H9 (cell line): ENCODE measurements around the gene STH. TPM values are rescaled to one million over a fixed set of nuclear protein-coding genes. Genes with fewer than 3 reads are reported as not detected.

ENCODE experiments used
- DNase-seq: peaks from one replicate; pipeline ENCODE4 v3.0.0-alpha.2; 2017
- H2AFZ ChIP-seq: one replicate; pipeline ENCODE4 v1.6.1; 2013; ENCODE audit warnings: mild to moderate bottlenecking, low read length, control low read depth, moderate library complexity
- H2AK5ac ChIP-seq: 2 replicates; pipeline ENCODE4 v1.6.1; 2013; ENCODE audit warnings: low read length, control low read depth, mixed read lengths; ENCODE audit not compliant: insufficient read length
- H2BK120ac ChIP-seq: one replicate; pipeline ENCODE4 v1.6.1; 2013; ENCODE audit warnings: low read depth, mild to moderate bottlenecking, low read length, control low read depth, inconsistent platforms; ENCODE audit not compliant: poor library complexity, severe bottlenecking
- H2BK12ac ChIP-seq: 2 replicates; pipeline ENCODE4 v1.6.1; 2013; ENCODE audit warnings: low read length, control low read depth, mixed read lengths, low read depth; ENCODE audit not compliant: insufficient read length
- H2BK15ac ChIP-seq: 2 replicates; pipeline ENCODE4 v1.6.1; 2013; ENCODE audit warnings: low read depth, low read length, control low read depth
- H2BK20ac ChIP-seq: one replicate; pipeline ENCODE4 v1.6.1; 2013; ENCODE audit warnings: low read depth, mild to moderate bottlenecking, low read length, control low read depth, inconsistent platforms; ENCODE audit not compliant: poor library complexity, severe bottlenecking
- H2BK5ac ChIP-seq: 2 replicates; pipeline ENCODE4 v1.6.1; 2013; ENCODE audit warnings: low read length, control low read depth, mixed read lengths; ENCODE audit not compliant: insufficient read length
- H3K14ac ChIP-seq: 2 replicates; pipeline ENCODE4 v1.6.1; 2013; ENCODE audit warnings: low read length, control low read depth; ENCODE audit not compliant: insufficient read depth
- H3K18ac ChIP-seq: 2 replicates; pipeline ENCODE4 v1.6.1; 2013; ENCODE audit warnings: low read depth, mild to moderate bottlenecking, mixed read lengths, low read length, control low read depth; ENCODE audit not compliant: insufficient read length
- H3K23ac ChIP-seq: 2 replicates; pipeline ENCODE4 v1.6.1; 2013; ENCODE audit warnings: low read length, control low read depth, mixed read lengths, low read depth; ENCODE audit not compliant: insufficient read length
- H3K23me2 ChIP-seq: 2 replicates; pipeline ENCODE4 v1.6.1; 2013; ENCODE audit warnings: low read depth, mild to moderate bottlenecking, mixed read lengths, low read length, control low read depth; ENCODE audit not compliant: insufficient read length, poor library complexity, severe bottlenecking
- H3K27ac ChIP-seq: 2 replicates; pipeline ENCODE4 v1.5.1; 2013; ENCODE audit warnings: low read length, control low read depth, mixed read lengths, low read depth; ENCODE audit not compliant: insufficient read length
- H3K27me3 ChIP-seq: 2 replicates; pipeline ENCODE4 v1.6.1; 2013; ENCODE audit warnings: low read length, control low read depth, inconsistent platforms; ENCODE audit not compliant: insufficient read depth
- H3K4ac ChIP-seq: 2 replicates; pipeline ENCODE4 v1.6.1; 2013; ENCODE audit warnings: low read depth, mild to moderate bottlenecking, control low read depth, inconsistent platforms, low read length, moderate library complexity
- H3K4me1 ChIP-seq: 2 replicates; pipeline ENCODE4 v1.6.1; 2013; ENCODE audit warnings: low read length, control low read depth, inconsistent platforms; ENCODE audit not compliant: insufficient read depth
- H3K4me2 ChIP-seq: 2 replicates; pipeline ENCODE4 v1.6.1; 2013; ENCODE audit warnings: low read length, control low read depth, mixed read lengths; ENCODE audit not compliant: insufficient read length, insufficient read depth
- H3K56ac ChIP-seq: 2 replicates; pipeline ENCODE4 v1.6.1; 2013; ENCODE audit warnings: low read depth, mild to moderate bottlenecking, mixed read lengths, low read length, control low read depth; ENCODE audit not compliant: insufficient read length
- H3K79me1 ChIP-seq: 2 replicates; pipeline ENCODE4 v1.6.1; 2013; ENCODE audit warnings: low read depth, mild to moderate bottlenecking, moderate library complexity, low read length, control low read depth, inconsistent platforms; ENCODE audit not compliant: insufficient read depth, poor library complexity, severe bottlenecking
- H3K79me2 ChIP-seq: 2 replicates; pipeline ENCODE4 v1.6.1; 2013; ENCODE audit warnings: low read length, control low read depth, inconsistent platforms; ENCODE audit not compliant: insufficient read depth
- H3K9ac ChIP-seq: 2 replicates; pipeline ENCODE4 v1.6.1; 2013; ENCODE audit warnings: low read length, control low read depth, mixed read lengths; ENCODE audit not compliant: insufficient read length; ENCODE audit errors: extremely low read depth
- H3K9me3 ChIP-seq: one replicate; pipeline ENCODE4 v1.6.1; 2013; ENCODE audit warnings: low read depth, low read length, inconsistent platforms; ENCODE audit not compliant: control insufficient read depth
- H3T11ph ChIP-seq: one replicate; pipeline ENCODE4 v1.6.1; 2013; ENCODE audit warnings: mild to moderate bottlenecking, low read length, control low read depth, inconsistent platforms
- H4K20me1 ChIP-seq: one replicate; pipeline ENCODE4 v1.6.1; 2013; ENCODE audit not compliant: control insufficient read depth, insufficient read length, insufficient read depth
- H4K5ac ChIP-seq: 2 replicates; pipeline ENCODE4 v1.6.1; 2013; ENCODE audit warnings: low read depth, mild to moderate bottlenecking, mixed read lengths, low read length, control low read depth; ENCODE audit not compliant: insufficient read length
- H4K8ac ChIP-seq: replicated peaks from 2 replicates; pipeline ENCODE4 v1.6.1; 2013; ENCODE audit warnings: low read length, control low read depth, mixed read lengths, low read depth; ENCODE audit not compliant: insufficient read length
- H4K91ac ChIP-seq: 2 replicates; pipeline ENCODE4 v1.6.1; 2013; ENCODE audit warnings: low read depth, mild to moderate bottlenecking, moderate library complexity, mixed read lengths, low read length, control low read depth; ENCODE audit not compliant: insufficient read length
- H3K27ac Mint-ChIP-seq, 3 experiments: 2 replicates in 2 of 3; 3 replicates in 1 of 3; pipeline ENCODE4 v1.8.0; 2020 to 2021; ENCODE audit warnings: mixed read lengths in 3 of 3, mild to moderate bottlenecking in 1 of 3, moderate library complexity in 1 of 3
- H3K27me3 Mint-ChIP-seq: 2 replicates; pipeline ENCODE4 v1.8.0; 2021; ENCODE audit warnings: low read depth, mild to moderate bottlenecking, moderate library complexity, mixed read lengths
- H3K36me3 Mint-ChIP-seq, 3 experiments: 2 replicates in 2 of 3; 3 replicates in 1 of 3; pipeline ENCODE4 v1.8.0; 2020 to 2021; ENCODE audit warnings: low read depth in 3 of 3, mixed read lengths in 3 of 3; ENCODE audit not compliant: insufficient read depth in 1 of 3
- H3K4me1 Mint-ChIP-seq, 2 experiments: 2 replicates each; pipeline ENCODE4 v1.8.0; 2020; ENCODE audit warnings: mixed read lengths in 2 of 2
- H3K4me3 Mint-ChIP-seq, 2 experiments: 2 replicates in 1 of 2; 3 replicates in 1 of 2; pipeline ENCODE4 v1.8.0; 2020 to 2021; ENCODE audit warnings: mild to moderate bottlenecking in 2 of 2, mixed read lengths in 2 of 2, moderate library complexity in 1 of 2
- H3K9me3 Mint-ChIP-seq, 2 experiments: 2 replicates in 1 of 2; 3 replicates in 1 of 2; pipeline ENCODE4 v1.8.0; 2020; ENCODE audit warnings: mild to moderate bottlenecking in 2 of 2, mixed read lengths in 2 of 2, moderate library complexity in 1 of 2
- CTCF ChIP-seq: fragments of 200-600 bp; sonication (generic); conservative IDR thresholded peaks from 3 replicates; pipeline ENCODE4 v1.8.0; 2021; ENCODE audit warnings: antibody characterized with exemption, mild to moderate bottlenecking
- WGBS: extraction: QIAGEN DNeasy Blood & Tissue Kit; methylation state at CpG from one replicate; pipeline ENCODE4 v1.1.7; 2013; ENCODE audit warnings: missing lambda C conversion rate, low lambda C conversion rate, mixed read lengths; ENCODE audit not compliant: insufficient read length; ENCODE audit errors: extremely low coverage; 5-methylcytosine and 5-hydroxymethylcytosine counted together
- total RNA-seq: library from RNA; stranded (reverse); gene quantifications from 2 replicates; pipeline ENCODE4 v1.2.1, GENCODE V29; 2021

STH gene
- total RNA-seq, 1 experiment from 2014 or later: not detected

GRCh38 chr17:46038937-46039336 lies 39.9 kb downstream of the STH start:
- no peak overlapping the region for H4K8ac ChIP-seq
- no peaks in the 10 kb centered on the region for H3K27me3 ChIP-seq
- no peak overlapping the region for H2BK120ac ChIP-seq
- no peak overlapping the region for H3K56ac ChIP-seq
- Mint-ChIP-seq H3K27ac (no peak overlapping the region), H3K27me3 (peaks cover 2% of the 10 kb centered on the region; the same call in 1 of the 2 replicates), H3K9me3 (no peaks in the 10 kb centered on the region), H3K36me3 (peaks cover 41 to 93% (median 91%) of the 10 kb centered on the region in 3 experiments), H3K4me3 (no peak overlapping the region), H3K4me1 (peaks cover under 1% of the 10 kb centered on the region in 2 experiments; a peak in 2 of 4 replicates)
- no peak overlapping the region for H2BK12ac ChIP-seq
- no peak overlapping the region for H3K18ac ChIP-seq
- WGBS: no CpG with 5 or more reads among the region's 12 CpGs
- H3K4me2 ChIP-seq: no peak overlapping the region
- H2AK5ac ChIP-seq: no peak overlapping the region
- no peaks in the 10 kb centered on the region for H3K4me1 ChIP-seq
- H3K9me3 ChIP-seq: no peaks in the 10 kb centered on the region
- H2BK5ac ChIP-seq: no peak overlapping the region
- TF ChIP-seq CTCF: no peak
- no peaks in the 10 kb centered on the region for H3K79me1 ChIP-seq
- no peak overlapping the region for H3K27ac ChIP-seq
- H3K4ac ChIP-seq: no peak overlapping the region
- H3K14ac ChIP-seq: no peak overlapping the region
- no peak overlapping the region for H2AFZ ChIP-seq
- H3T11ph ChIP-seq: no peak overlapping the region
- no peak for DNase-seq
- H4K5ac ChIP-seq: no peak overlapping the region
- no peak overlapping the region for H3K9ac ChIP-seq
- H4K91ac ChIP-seq: no peak overlapping the region
- H3K23me2 ChIP-seq: no peaks in the 10 kb centered on the region
- H2BK15ac ChIP-seq: no peak overlapping the region
- no peaks in the 10 kb centered on the region for H3K79me2 ChIP-seq
- no peak overlapping the region for H3K23ac ChIP-seq
- H2BK20ac ChIP-seq: no peak overlapping the region
- no peaks in the 10 kb centered on the region for H4K20me1 ChIP-seq
